GM12878 (cell line): ENCODE data around the gene CC2D1A.

Experiments used
- ATF3 ChIP-seq: IDR thresholded peaks from 2 replicates; pipeline ENCODE4 v1.6.1; 2011; ENCODE audit warnings: low read depth, mild to moderate bottlenecking, low read length, moderate library complexity, borderline replicate concordance; ENCODE audit errors: extremely low read depth
- CREB1 ChIP-seq: IDR thresholded peaks from 2 replicates; pipeline ENCODE4 v1.6.1; 2012; ENCODE audit warnings: low read depth, mild to moderate bottlenecking, inconsistent platforms
- ELK1 ChIP-seq: IDR thresholded peaks from 2 replicates; pipeline ENCODE4 v1.6.1; 2012; ENCODE audit warnings: low read depth, low read length, improper control_type of control experiment
- EP300 ChIP-seq, 2 experiments: fragments of 150-350 bp in 1 of 2; IDR thresholded peaks; 2 replicates each; pipeline ENCODE4 v1.6.1; 2011 to 2012; ENCODE audit warnings: low read depth in 2 of 2, low read length in 2 of 2, borderline replicate concordance in 1 of 2, improper control_type of control experiment in 1 of 2, inconsistent platforms in 1 of 2; ENCODE audit not compliant: control insufficient read depth in 1 of 2
- GABPA ChIP-seq: IDR thresholded peaks from 2 replicates; pipeline ENCODE4 v1.6.1; 2014; ENCODE audit warnings: antibody characterized with exemption, low read depth, mild to moderate bottlenecking, inconsistent platforms
- NFXL1 ChIP-seq: fragments of 450-650 bp; IDR thresholded peaks from 2 replicates; pipeline ENCODE4 v1.6.1; 2017; ENCODE audit warnings: antibody characterized with exemption, mild to moderate bottlenecking, borderline replicate concordance
- RAD21 ChIP-seq: IDR thresholded peaks from 2 replicates; pipeline ENCODE4 v1.6.1; 2011; ENCODE audit warnings: mild to moderate bottlenecking, low read depth, low read length, moderate library complexity; ENCODE audit not compliant: insufficient read depth
- RCOR1 ChIP-seq: conservative IDR thresholded peaks from 2 replicates; pipeline ENCODE4 v1.6.1; 2012; ENCODE audit warnings: low read depth, low read length, improper control_type of control experiment
- REST ChIP-seq: IDR thresholded peaks from 2 replicates; pipeline ENCODE4 v1.6.1; 2012; ENCODE audit warnings: mild to moderate bottlenecking, low read depth, low read length
- TF ChIP-seq, protein P1 (sequence below): IDR thresholded peaks from 2 replicates; pipeline ENCODE4 v1.6.1; 2012; ENCODE audit warnings: low read depth, low read length, improper control_type of control experiment
- TF ChIP-seq, protein P2 (sequence below), 3 experiments: IDR thresholded peaks in 2 of 3; conservative IDR thresholded peaks in 1 of 3; 2 replicates each; pipeline ENCODE4 v1.5.1; 2011; ENCODE audit warnings: low read depth in 3 of 3, low read length in 3 of 3, mild to moderate bottlenecking in 3 of 3, control low read depth in 2 of 3, moderate library complexity in 2 of 3, inconsistent platforms in 1 of 3, mixed read lengths in 1 of 3; ENCODE audit not compliant: control insufficient read depth in 2 of 3, insufficient read depth in 1 of 3; ENCODE audit errors: extremely low read depth in 1 of 3

- TF ChIP-seq REST (no peak), CREB1 (no peak), GABPA (no peak), EP300 (IDR thresholded peaks at IDR 0.05; ENCODE audit: borderline replicate concordance in 1 of 2, control insufficient read depth in 1 of 2, low read depth in 2 of 2, low read length in 2 of 2) (no peak), ELK1 (no peak), NFXL1 (no peak), RCOR1 (no peak), RAD21 (no peak), ATF3 (no peak)
- TF ChIP-seq, protein P1, sequence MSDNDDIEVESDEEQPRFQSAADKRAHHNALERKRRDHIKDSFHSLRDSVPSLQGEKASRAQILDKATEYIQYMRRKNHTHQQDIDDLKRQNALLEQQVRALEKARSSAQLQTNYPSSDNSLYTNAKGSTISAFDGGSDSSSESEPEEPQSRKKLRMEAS: no peak
- TF ChIP-seq, protein P2, sequence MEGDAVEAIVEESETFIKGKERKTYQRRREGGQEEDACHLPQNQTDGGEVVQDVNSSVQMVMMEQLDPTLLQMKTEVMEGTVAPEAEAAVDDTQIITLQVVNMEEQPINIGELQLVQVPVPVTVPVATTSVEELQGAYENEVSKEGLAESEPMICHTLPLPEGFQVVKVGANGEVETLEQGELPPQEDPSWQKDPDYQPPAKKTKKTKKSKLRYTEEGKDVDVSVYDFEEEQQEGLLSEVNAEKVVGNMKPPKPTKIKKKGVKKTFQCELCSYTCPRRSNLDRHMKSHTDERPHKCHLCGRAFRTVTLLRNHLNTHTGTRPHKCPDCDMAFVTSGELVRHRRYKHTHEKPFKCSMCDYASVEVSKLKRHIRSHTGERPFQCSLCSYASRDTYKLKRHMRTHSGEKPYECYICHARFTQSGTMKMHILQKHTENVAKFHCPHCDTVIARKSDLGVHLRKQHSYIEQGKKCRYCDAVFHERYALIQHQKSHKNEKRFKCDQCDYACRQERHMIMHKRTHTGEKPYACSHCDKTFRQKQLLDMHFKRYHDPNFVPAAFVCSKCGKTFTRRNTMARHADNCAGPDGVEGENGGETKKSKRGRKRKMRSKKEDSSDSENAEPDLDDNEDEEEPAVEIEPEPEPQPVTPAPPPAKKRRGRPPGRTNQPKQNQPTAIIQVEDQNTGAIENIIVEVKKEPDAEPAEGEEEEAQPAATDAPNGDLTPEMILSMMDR (IDR thresholded peaks at IDR 0.05 in 2 of 3, conservative IDR thresholded peaks at IDR 0.05 in 1 of 3; ENCODE audit: control insufficient read depth in 2 of 3, extremely low read depth in 1 of 3, insufficient read depth in 1 of 3, low read depth in 3 of 3, low read length in 3 of 3): no peak
Observed at GRCh38 chr19:13963603-13964105, 57.7 kb downstream of the CC2D1A start.
